WERI-Rb-1 (cell line): ENCODE data around the gene GFY.

Source experiments
- DNase-seq: peaks from one replicate; pipeline ENCODE4 v3.0.0-alpha.2; 2020
- H3K27ac ChIP-seq: fragments of 250-450 bp; sonication (Bioruptor Pico); 2 replicates; pipeline ENCODE4 v1.5.1; 2020; ENCODE audit warnings: mild to moderate bottlenecking, moderate library complexity
- H3K27me3 ChIP-seq: fragments of 250-450 bp; sonication (Bioruptor Pico); 2 replicates; pipeline ENCODE4 v1.5.1; 2021; ENCODE audit warnings: mild to moderate bottlenecking, low read depth, moderate library complexity; ENCODE audit not compliant: insufficient read depth, severe bottlenecking
- H3K36me3 ChIP-seq: fragments of 250-450 bp; sonication (Bioruptor Pico); 2 replicates; pipeline ENCODE4 v1.5.1; 2020; ENCODE audit warnings: mild to moderate bottlenecking, moderate library complexity
- H3K4me3 ChIP-seq: 2 replicates; pipeline ENCODE4 v1.5.1; 2011; ENCODE audit warnings: low read depth, mild to moderate bottlenecking, control low read depth, low read length
- H3K9me3 ChIP-seq: fragments of 250-450 bp; sonication (Bioruptor Pico); 2 replicates; pipeline ENCODE4 v1.5.1; 2021; ENCODE audit warnings: mild to moderate bottlenecking, moderate library complexity; ENCODE audit not compliant: severe bottlenecking
- CTCF ChIP-seq: IDR thresholded peaks from 2 replicates; pipeline ENCODE4 v1.5.1; 2011; ENCODE audit warnings: low read depth, mild to moderate bottlenecking, control low read depth, inconsistent platforms, low read length

GFY gene

GRCh38 chr19:49461656-49462055 is 36.5 kb downstream of the GFY start:
- H3K27ac ChIP-seq = no peak overlapping the region

GRCh38 chr19:49462492-49462891 is 37.3 kb downstream of the GFY start:
- Histone ChIP-seq H3K27ac (no peak overlapping the region), H3K36me3 (peaks cover 15% of the 10 kb centered on the region), H3K27me3 (no peaks in the 10 kb centered on the region), H3K9me3 (no peaks in the 10 kb centered on the region), H3K4me3 (no peak overlapping the region)
- DNase-seq = no peak
- TF ChIP-seq CTCF = no peak

More at GRCh38 chr19:49461656-49462055, 36.5 kb downstream of the GFY start:
- no peak overlapping the region for H3K4me3 ChIP-seq
- DNase-seq = no peak
- H3K9me3 ChIP-seq = no peaks in the 10 kb centered on the region
- TF ChIP-seq CTCF = no peak
- no peaks in the 10 kb centered on the region for H3K27me3 ChIP-seq
- H3K36me3 ChIP-seq = peaks cover 15% of the 10 kb centered on the region

GRCh38 chr19:49463960-49464740 is 39.0 kb downstream of the GFY start:
- H3K36me3 ChIP-seq = peaks cover 19% of the 10 kb centered on the region
- DNase-seq = no peak
- H3K9me3 ChIP-seq = no peaks in the 10 kb centered on the region
- H3K4me3 ChIP-seq = no peak overlapping the region
- no peak for TF ChIP-seq CTCF
- no peak overlapping the region for H3K27ac ChIP-seq
- no peaks in the 10 kb centered on the region for H3K27me3 ChIP-seq

GRCh38 chr19:49465371-49465770 is 40.2 kb downstream of the GFY start:
- no peaks in the 10 kb centered on the region for H3K27me3 ChIP-seq
- H3K36me3 ChIP-seq = peaks cover 17% of the 10 kb centered on the region
- no peak for TF ChIP-seq CTCF
- no peak for DNase-seq
- no peaks in the 10 kb centered on the region for H3K9me3 ChIP-seq
- H3K4me3 ChIP-seq = no peak overlapping the region
- H3K27ac ChIP-seq = no peak overlapping the region

GRCh38 chr19:49468199-49468598 is 43.0 kb downstream of the GFY start:
- no peak for DNase-seq
- no peak overlapping the region for H3K4me3 ChIP-seq
- H3K36me3 ChIP-seq = peaks cover 11% of the 10 kb centered on the region
- no peaks in the 10 kb centered on the region for H3K9me3 ChIP-seq
- H3K27me3 ChIP-seq = no peaks in the 10 kb centered on the region
- H3K27ac ChIP-seq = no peak overlapping the region
- no peak for TF ChIP-seq CTCF
